ENCODE data around the gene SEMA5A.

The SEMA5A gene

GRCh38 chr5:9112520-9113291 is 433.2 kb downstream of the SEMA5A start:
- no peak for DNase-seq (ENCODE audit: low read depth)

- DNase-seq (ENCODE audit: low read depth): no peak
Measured at GRCh38 chr5:9108162-9108561, 437.7 kb downstream of the SEMA5A start.

GRCh38 chr5:9105851-9106250 is 440.0 kb downstream of the SEMA5A start:
- no peak for DNase-seq (ENCODE audit: low read depth)

GRCh38 chr5:9104571-9105339 is 441.1 kb downstream of the SEMA5A start:
- DNase-seq (ENCODE audit: low read depth): no peak

- no peak for DNase-seq (ENCODE audit: low read depth)
Measured at GRCh38 chr5:9103290-9103689, 442.6 kb downstream of the SEMA5A start.

GRCh38 chr5:9099689-9100088 is 446.2 kb downstream of the SEMA5A start:
- no peak for DNase-seq (ENCODE audit: low read depth)

- DNase-seq (ENCODE audit: low read depth): no peak
Measured at GRCh38 chr5:9098990-9099389, 446.9 kb downstream of the SEMA5A start.

GRCh38 chr5:9094582-9094981 is 451.3 kb downstream of the SEMA5A start:
- DNase-seq (ENCODE audit: low read depth): no peak

DNA sequence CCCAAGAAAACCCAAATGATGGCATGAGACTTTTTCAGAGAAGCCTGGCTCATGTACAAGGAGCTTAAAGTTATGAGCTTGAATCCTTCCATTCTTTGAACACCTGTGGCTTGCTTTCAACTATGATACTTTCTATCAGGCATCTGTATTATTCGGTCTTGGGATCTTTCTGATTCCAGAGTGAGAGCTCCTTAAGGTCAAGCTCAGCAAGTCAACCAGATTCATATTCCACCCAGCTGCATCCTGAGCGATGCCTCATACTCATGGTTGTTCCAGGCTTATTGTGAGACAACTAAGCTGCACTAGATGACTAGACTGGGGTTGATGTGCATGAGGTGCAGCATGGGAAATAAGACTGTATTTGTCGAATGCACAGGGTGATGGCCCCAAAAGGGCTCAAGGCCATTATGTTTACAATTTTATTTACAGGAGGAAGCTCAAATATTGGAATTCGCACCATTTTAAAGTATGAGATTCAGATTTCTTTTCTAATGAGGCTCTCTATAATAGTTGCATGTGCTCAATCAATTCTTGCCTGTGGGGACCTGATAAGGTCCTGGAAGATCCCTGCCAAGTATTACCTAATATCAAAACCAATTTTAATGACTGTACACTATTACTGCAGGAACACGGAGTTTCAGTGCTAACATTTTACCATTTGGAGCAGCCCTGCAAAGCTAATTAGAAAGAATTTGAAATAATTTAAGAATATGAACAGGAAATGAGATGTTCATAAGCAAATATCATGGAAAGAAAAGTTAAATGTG is 453.8 kb downstream of the SEMA5A start:
- no peak for DNase-seq (ENCODE audit: low read depth)

- no peak for DNase-seq (ENCODE audit: low read depth)
Measured at GRCh38 chr5:9090381-9091026, 455.4 kb downstream of the SEMA5A start.

DNA sequence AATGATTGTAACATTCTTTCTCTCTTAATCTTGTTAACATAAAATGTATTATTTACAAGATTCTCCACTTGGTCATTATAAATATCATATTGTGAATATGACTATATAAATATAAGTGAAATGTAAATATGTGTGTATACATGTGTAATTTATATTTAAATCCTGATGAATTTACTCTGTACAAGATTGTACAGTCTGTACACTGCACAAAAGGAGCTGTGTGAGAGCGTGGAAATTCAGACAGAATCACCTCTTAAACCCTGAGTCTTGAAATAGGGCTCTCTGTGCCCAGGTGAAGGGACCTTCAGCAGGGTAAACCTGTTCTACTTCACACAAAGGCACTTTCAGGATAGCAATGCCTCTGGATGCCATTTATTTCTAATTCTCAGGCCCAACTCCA is 456.0 kb downstream of the SEMA5A start:
- DNase-seq (ENCODE audit: low read depth): no peak

GRCh38 chr5:9082996-9083395 is 462.9 kb downstream of the SEMA5A start:
- no peak for DNase-seq (ENCODE audit: low read depth)

DNA sequence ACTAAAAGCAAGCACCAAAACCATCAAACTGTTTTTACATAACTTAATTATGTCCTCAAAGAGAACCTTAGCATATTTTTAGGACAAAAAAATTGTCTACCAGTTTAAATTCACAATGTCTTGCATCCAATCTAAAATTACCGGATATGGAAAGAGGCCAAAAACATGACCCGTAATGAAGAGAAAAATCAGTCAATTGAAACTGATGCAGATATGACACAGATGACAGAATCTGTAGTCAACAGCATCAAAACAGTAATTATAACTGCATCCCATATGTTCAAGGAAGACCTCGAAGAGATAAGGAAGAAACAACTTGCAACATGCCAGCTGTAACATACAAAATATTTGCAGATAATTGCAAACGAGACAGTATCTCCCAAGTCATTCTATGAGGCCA is 473.2 kb downstream of the SEMA5A start:
- no peak for DNase-seq (ENCODE audit: low read depth)

DNA sequence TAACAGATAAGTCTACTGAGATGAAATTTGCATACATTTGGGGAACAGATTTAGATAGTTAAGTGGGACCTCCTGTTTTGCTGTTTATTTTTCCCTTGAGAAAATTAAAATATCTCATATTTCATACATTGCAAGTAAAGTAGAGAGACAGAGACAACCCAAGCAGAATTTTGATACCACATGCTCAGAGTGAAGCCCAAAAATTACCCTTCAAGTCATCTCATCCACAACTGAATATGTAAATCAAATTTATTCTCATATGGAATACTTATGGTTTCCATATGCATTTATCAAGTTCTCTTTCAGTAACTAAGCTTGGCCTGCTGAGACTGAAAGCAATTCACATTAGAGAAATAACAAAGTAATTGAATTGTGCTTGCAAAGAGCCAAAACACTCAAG is 474.4 kb downstream of the SEMA5A start:
- no peak for DNase-seq (ENCODE audit: low read depth)

GRCh38 chr5:9071074-9071473 is 474.8 kb downstream of the SEMA5A start:
- no peak for DNase-seq (ENCODE audit: low read depth)

DNA sequence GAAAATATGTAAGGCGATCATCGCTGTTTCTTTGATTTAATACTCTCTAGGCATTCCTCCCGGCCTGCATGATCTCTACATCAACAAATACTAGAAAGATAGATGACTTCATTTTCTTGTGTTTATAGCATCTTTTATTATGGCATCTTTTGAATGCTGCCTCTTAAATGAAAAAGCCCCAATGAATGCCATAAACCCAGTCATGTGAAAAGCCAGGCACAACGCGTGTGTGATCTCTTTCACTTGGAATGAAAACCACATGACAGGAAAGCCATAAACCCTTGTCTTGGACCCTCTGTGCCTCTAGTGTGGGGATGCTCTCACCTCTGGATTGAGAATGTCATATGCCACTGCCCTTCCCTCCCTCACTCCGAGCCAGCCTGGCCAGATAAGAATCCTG is 476.2 kb downstream of the SEMA5A start:
- DNase-seq (ENCODE audit: low read depth): no peak

GRCh38 chr5:9067154-9067553 is 478.7 kb downstream of the SEMA5A start:
- DNase-seq (ENCODE audit: low read depth): no peak

DNA sequence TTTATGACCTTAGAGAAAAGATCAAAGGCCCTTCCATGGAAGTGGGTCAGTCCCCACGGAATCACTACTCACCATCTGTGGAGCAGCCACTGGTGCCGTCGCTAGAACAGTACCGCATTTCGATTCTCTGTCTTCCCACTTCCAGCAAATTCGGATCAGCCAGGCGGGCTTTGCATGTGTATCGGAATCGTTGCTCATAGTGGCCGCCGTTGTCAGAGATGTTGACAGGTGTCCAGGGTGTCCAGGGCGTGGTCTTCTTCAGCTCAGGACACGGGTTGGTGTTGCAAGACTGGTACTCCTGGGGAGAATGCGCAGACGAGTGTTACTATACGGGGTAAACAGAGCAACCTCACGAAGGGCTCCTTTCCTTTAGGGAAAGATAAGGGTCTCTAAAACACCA is 479.5 kb downstream of the SEMA5A start:
- DNase-seq (ENCODE audit: low read depth): no peak

GRCh38 chr5:9063615-9064245 is 482.1 kb downstream of the SEMA5A start:
- DNase-seq (ENCODE audit: low read depth): no peak

DNA sequence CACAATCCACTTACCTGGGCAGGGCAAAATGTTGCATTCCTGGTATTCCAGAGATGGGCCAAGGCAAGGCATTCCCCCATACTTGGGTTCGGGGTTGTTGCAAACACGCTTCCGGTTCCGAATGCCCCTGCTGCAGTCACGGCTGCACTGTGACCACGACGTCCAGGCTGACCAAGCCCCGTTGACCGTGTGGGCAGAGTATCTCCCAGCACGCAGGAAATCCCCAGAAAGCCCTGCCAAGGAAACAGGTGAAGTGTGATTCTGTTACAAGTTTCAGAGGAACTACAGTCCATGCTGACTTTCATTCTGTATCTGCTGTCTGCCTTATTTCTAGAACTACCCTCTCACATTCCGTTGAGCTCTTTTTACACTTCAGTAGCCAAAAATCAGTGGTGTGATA is 483.0 kb downstream of the SEMA5A start:
- no peak for DNase-seq (ENCODE audit: low read depth)

GRCh38 chr5:9059920-9060691 is 485.8 kb downstream of the SEMA5A start:
- DNase-seq (ENCODE audit: low read depth): peak; percentile 89
